DOHH2 (cell line): Measurements from ENCODE around the gene PVALEF.

Experiments
- H3F3A ChIP-seq: fragments of 200-600 bp; sonication (generic), shearing (Covaris generic); 2 replicates; pipeline ENCODE4 v1.6.0; 2016; ENCODE audit warnings: antibody characterized with exemption, mild to moderate bottlenecking; ENCODE audit not compliant: control insufficient read depth, insufficient read depth
- H3K27ac ChIP-seq: fragments of 200-600 bp; sonication (generic); 2 replicates; pipeline ENCODE4 v1.5.1; 2014; ENCODE audit warnings: low read depth, mild to moderate bottlenecking, low read length, moderate library complexity
- H3K27me3 ChIP-seq: fragments of 200-600 bp; sonication (generic); 2 replicates; pipeline ENCODE4 v1.6.1; 2014; ENCODE audit warnings: mild to moderate bottlenecking, low read length, mixed read lengths; ENCODE audit not compliant: control insufficient read depth
- H3K36me3 ChIP-seq: fragments of 200-600 bp; sonication (generic); 2 replicates; pipeline ENCODE4 v1.6.1; 2014; ENCODE audit warnings: mild to moderate bottlenecking, low read length, moderate library complexity, mixed read lengths; ENCODE audit not compliant: control insufficient read depth
- H3K4me1 ChIP-seq: fragments of 200-600 bp; sonication (generic); 2 replicates; pipeline ENCODE4 v1.6.1; 2014; ENCODE audit warnings: mild to moderate bottlenecking, low read length, mixed read lengths; ENCODE audit not compliant: control insufficient read depth
- H3K4me2 ChIP-seq: fragments of 200-600 bp; sonication (generic); 2 replicates; pipeline ENCODE4 v1.6.0; 2014; ENCODE audit warnings: mild to moderate bottlenecking, low read length, moderate library complexity
- H3K4me3 ChIP-seq: fragments of 200-600 bp; sonication (generic); 2 replicates; pipeline ENCODE4 v1.5.1; 2014; ENCODE audit warnings: mild to moderate bottlenecking, low read length, mixed read lengths
- H3K79me2 ChIP-seq: fragments of 200-600 bp; sonication (generic); 2 replicates; pipeline ENCODE4 v1.6.1; 2014; ENCODE audit warnings: mild to moderate bottlenecking, low read length, mixed read lengths; ENCODE audit not compliant: control insufficient read depth
- H3K9me2 ChIP-seq: fragments of 200-600 bp; sonication (generic); replicated peaks from 2 replicates; pipeline ENCODE4 v1.6.1; 2014; ENCODE audit warnings: mild to moderate bottlenecking, low read length, mixed read lengths; ENCODE audit not compliant: control insufficient read depth
- H3K9me3 ChIP-seq: fragments of 200-600 bp; sonication (generic); 2 replicates; pipeline ENCODE4 v1.6.1; 2014; ENCODE audit warnings: antibody characterized with exemption, low read length, mixed read lengths; ENCODE audit not compliant: control insufficient read depth, insufficient read depth
- H4K20me1 ChIP-seq: fragments of 200-600 bp; sonication (generic); 2 replicates; pipeline ENCODE4 v1.6.0; 2014; ENCODE audit warnings: low read depth, mild to moderate bottlenecking, antibody characterized with exemption, low read length, moderate library complexity; ENCODE audit not compliant: control insufficient read depth, insufficient read depth
- EZH2phosphoT487 ChIP-seq: fragments of 200-600 bp; sonication (generic); IDR thresholded peaks from 2 replicates; pipeline ENCODE4 v1.6.1; 2017; ENCODE audit warnings: borderline replicate concordance, mild to moderate bottlenecking, antibody characterized with exemption, low read length, moderate library complexity, mixed read lengths
- TF ChIP-seq, protein P1 (sequence below): fragments of 200-600 bp; sonication (generic); IDR thresholded peaks from one replicate; pipeline ENCODE4 v1.5.1; 2014; ENCODE audit warnings: antibody characterized with exemption, mild to moderate bottlenecking, low read depth, low read length; ENCODE audit not compliant: poor library complexity, severe bottlenecking

The PVALEF gene

DNA sequence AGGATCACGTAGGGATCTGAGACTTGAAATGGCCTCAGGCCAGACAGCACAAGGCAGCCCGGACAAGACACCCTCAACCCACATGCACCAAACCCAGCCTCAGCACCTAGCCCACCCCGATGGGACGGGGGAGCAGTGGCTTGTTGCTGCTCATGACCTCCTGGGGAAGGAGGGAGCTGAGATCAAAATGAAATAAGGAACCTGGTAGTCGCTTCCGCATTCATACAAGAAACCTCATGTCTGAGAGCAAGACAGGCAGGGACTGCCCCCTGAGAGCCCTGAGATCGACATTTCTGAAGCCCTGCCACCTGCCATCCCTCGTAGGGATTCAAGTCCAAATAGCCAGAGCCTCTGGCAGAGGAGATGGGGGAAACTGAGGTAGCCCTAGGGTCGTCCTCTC, 63.1 kb downstream of the PVALEF start:
- H3K9me2 ChIP-seq = no peaks in the 10 kb centered on the region
- H3K4me1 ChIP-seq = peaks cover 22% of the 10 kb centered on the region
- peak overlapping the region; percentile 40; the same call in 1 of the 2 replicates for H3K27ac ChIP-seq
- peak overlapping the region; percentile 43 for H3K4me2 ChIP-seq
- H3K27me3 ChIP-seq = no peaks in the 10 kb centered on the region
- no peaks in the 10 kb centered on the region for H3K79me2 ChIP-seq
- no peaks in the 10 kb centered on the region for H3K9me3 ChIP-seq
- H3K36me3 ChIP-seq = peaks cover 25% of the 10 kb centered on the region
- TF ChIP-seq, protein P1, sequence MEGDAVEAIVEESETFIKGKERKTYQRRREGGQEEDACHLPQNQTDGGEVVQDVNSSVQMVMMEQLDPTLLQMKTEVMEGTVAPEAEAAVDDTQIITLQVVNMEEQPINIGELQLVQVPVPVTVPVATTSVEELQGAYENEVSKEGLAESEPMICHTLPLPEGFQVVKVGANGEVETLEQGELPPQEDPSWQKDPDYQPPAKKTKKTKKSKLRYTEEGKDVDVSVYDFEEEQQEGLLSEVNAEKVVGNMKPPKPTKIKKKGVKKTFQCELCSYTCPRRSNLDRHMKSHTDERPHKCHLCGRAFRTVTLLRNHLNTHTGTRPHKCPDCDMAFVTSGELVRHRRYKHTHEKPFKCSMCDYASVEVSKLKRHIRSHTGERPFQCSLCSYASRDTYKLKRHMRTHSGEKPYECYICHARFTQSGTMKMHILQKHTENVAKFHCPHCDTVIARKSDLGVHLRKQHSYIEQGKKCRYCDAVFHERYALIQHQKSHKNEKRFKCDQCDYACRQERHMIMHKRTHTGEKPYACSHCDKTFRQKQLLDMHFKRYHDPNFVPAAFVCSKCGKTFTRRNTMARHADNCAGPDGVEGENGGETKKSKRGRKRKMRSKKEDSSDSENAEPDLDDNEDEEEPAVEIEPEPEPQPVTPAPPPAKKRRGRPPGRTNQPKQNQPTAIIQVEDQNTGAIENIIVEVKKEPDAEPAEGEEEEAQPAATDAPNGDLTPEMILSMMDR = no peak
- TF ChIP-seq EZH2phosphoT487 = no peak
- H3F3A ChIP-seq = peaks cover 6% of the 10 kb centered on the region; the same call in 1 of the 2 replicates
- no peak overlapping the region for H3K4me3 ChIP-seq
- no peaks in the 10 kb centered on the region for H4K20me1 ChIP-seq

DNA sequence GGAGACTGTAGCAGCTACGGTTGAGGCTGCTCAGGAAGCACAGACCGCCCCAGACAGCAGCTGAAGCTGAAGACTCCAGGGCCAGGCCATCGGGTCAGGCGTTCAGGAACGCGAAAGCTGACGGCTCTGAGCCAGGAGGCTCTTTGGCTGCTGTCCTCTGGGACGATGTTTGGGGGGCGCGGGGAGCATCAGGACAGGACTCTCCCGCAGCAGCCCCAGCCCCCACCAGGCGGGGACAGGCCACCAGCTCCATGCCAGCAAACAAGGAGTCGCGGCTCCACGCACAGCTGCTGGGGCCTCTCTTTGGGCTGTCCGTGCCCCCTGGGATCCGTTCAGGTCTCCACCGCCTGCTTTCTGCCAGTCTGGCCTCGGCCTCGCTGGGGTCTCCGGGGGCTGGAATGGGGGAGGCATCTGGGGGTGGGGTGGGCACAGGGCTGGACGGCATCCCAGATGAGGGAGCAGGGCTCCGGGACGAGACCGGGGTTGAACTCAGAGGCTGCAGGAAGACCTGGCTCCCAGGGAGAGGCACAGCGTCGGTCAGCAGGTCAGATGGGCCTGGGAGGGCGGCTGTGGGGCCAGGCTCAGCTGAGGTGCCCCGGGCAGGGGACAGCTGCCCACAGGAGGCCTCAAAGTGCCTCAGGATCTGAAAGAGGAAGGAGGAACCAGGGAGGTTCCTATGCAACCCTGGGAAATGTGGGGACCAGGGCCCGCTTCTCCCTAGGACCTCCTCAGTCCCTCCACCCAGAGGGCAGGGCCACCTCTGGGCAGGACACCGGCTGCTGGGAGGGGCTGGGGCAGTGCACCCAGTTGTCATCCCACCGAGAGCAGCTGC, 63.7 kb downstream of the PVALEF start:
- Histone ChIP-seq H3K27ac (peak overlapping the region; percentile 40; the same call in 1 of the 2 replicates), H3K4me2 (peak overlapping the region; percentile 43), H3K36me3 (peaks cover 25% of the 10 kb centered on the region), H3K79me2 (no peaks in the 10 kb centered on the region), H4K20me1 (no peaks in the 10 kb centered on the region), H3K4me1 (peaks cover 19% of the 10 kb centered on the region), H3K9me2 (no peaks in the 10 kb centered on the region), H3K9me3 (no peaks in the 10 kb centered on the region), H3K27me3 (no peaks in the 10 kb centered on the region), H3K4me3 (no peak overlapping the region), H3F3A (peaks cover 6% of the 10 kb centered on the region; the same call in 1 of the 2 replicates)
- no peak for TF ChIP-seq EZH2phosphoT487
- TF ChIP-seq, protein P1 = no peak

- no peak overlapping the region for H3K4me2 ChIP-seq
- H3K36me3 ChIP-seq = peaks cover 25% of the 10 kb centered on the region
- no peak overlapping the region for H3K4me3 ChIP-seq
- no peaks in the 10 kb centered on the region for H3K27me3 ChIP-seq
- H3K79me2 ChIP-seq = no peaks in the 10 kb centered on the region
- no peaks in the 10 kb centered on the region for H4K20me1 ChIP-seq
- peaks cover 19% of the 10 kb centered on the region for H3K4me1 ChIP-seq
- H3K27ac ChIP-seq = no peak overlapping the region
- no peaks in the 10 kb centered on the region for H3K9me2 ChIP-seq
- TF ChIP-seq, protein P1 = no peak
- no peak for TF ChIP-seq EZH2phosphoT487
- H3F3A ChIP-seq = peaks cover 6% of the 10 kb centered on the region; the same call in 1 of the 2 replicates
- no peaks in the 10 kb centered on the region for H3K9me3 ChIP-seq
These were observed 64.3 kb downstream of the PVALEF start for GRCh38 chr17:81229666-81229920.
